ENCODE results near the gene ZKSCAN4. TPM values are rescaled to one million over a fixed set of nuclear protein-coding genes. Genes with fewer than 3 reads are reported as not detected.

Gene ZKSCAN4
- total RNA-seq, 4 donors from 2014 or later: 4.4 to 6.4 (median 5.9) TPM

DNA sequence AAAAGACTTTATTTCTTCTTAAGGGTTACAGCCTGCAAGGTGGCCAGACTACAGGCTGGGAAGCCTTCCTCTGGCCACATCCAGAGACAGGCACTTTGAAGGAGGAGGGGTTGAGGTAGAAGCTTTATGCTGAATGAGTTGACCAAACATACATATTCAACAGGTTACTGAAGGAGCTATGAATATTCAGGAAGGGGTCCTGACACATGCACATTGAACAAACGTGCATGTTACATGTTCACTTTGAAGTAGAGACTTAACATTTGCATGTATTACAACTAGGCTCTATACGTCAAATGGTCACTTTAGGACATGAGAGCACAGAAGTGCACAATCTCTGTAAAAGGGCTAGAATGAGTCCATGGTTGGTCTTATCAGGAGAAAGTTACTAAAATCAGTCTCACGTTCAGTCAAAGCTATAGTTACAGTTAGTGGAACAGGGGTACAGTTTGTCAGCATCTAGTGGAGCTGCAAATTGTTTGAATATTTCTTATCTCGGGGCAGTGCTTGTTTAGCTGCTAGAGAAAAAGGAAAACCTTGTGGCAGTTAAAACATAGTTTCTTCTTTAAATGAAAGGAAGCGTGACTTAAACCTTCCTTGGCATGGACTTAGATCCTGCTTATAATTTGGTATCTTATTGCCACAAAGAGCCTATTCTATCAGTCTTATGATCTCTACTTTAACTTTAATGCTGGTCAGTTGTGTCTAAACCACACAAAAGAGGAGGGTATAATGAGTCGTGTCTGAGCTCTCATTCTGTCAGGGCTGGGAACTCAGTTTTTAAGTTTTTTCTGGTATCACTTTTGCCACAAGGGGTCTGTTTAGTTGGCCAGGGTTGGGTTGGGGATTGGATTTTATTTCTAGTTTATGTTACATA, 31.6 kb downstream of the ZKSCAN4 start:
- intact Hi-C loops (cut with DNase I; ENCODE audit: low total_unique reads): no loop called here
- 36 to 39% methylated on average over 6 of the region's 6 CpGs for WGBS, 2 donors
- TF ChIP-seq CTCF (IDR thresholded peaks at IDR 0.05) (no peak), POLR2A (IDR thresholded peaks at IDR 0.05) (no peak)
- no peak for DNase-seq (ENCODE audit: low spot score in 2 of 2)
- H3K4me3 ChIP-seq (ENCODE audit: low read depth, poor library complexity, severe bottlenecking): no peak overlapping the region

- DNase-seq (ENCODE audit: low spot score in 2 of 2): peak; percentile 45 to 92
- 15% methylated on average over 36 to 48 of the region's 56 CpGs for WGBS, 2 donors
- intact Hi-C loops (cut with DNase I; ENCODE audit: low total_unique reads): no loop called here
- peak overlapping the region; percentile 67 for H3K4me3 ChIP-seq (ENCODE audit: low read depth, poor library complexity, severe bottlenecking)
- TF ChIP-seq CTCF (IDR thresholded peaks at IDR 0.05): no peak
- no peak for TF ChIP-seq POLR2A (IDR thresholded peaks at IDR 0.05)
Observed at GRCh38 chr6:28218312-28219248, 33.5 kb downstream of the ZKSCAN4 start.

DNA sequence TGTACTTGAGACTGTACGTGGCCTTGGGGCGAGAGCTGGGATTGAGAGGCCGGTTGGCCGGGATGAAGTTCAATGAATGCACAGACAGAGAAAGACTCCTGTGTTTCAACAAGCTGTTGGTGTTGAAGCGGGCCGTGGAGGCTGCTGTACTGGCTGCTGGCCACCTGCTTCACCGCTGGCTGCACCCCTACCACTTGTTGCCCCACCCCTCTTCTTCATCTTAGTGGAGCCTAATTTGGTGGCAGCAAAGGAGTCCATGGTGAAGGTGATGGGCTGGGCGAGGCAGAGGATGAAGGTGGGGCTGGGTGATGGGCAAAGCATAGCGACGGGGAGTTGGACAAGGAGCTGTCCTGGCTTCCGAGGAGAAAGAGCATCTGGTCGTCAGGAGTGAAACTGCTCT, 34.2 kb downstream of the ZKSCAN4 start:
- H3K4me3 ChIP-seq (ENCODE audit: low read depth, poor library complexity, severe bottlenecking): no peak overlapping the region
- WGBS, 2 donors: 92 to 95% methylated on average over 12 of the region's 12 CpGs
- no peak for TF ChIP-seq POLR2A (IDR thresholded peaks at IDR 0.05)
- no peak for TF ChIP-seq CTCF (IDR thresholded peaks at IDR 0.05)
- intact Hi-C loops (cut with DNase I; ENCODE audit: low total_unique reads): no loop called here
- DNase-seq (ENCODE audit: low spot score in 2 of 2): no peak

GRCh38 chr6:28215425-28215824, 36.6 kb downstream of the ZKSCAN4 start:
- DNase-seq (ENCODE audit: low spot score in 2 of 2): no peak
- H3K4me3 ChIP-seq (ENCODE audit: low read depth, poor library complexity, severe bottlenecking): no peak overlapping the region
- intact Hi-C loops (cut with DNase I; ENCODE audit: low total_unique reads): no loop called here
- WGBS, 2 donors: 41 to 47% methylated on average over 8 of the region's 8 CpGs
- no peak for TF ChIP-seq POLR2A (IDR thresholded peaks at IDR 0.05)
- TF ChIP-seq CTCF (IDR thresholded peaks at IDR 0.05): no peak

DNA sequence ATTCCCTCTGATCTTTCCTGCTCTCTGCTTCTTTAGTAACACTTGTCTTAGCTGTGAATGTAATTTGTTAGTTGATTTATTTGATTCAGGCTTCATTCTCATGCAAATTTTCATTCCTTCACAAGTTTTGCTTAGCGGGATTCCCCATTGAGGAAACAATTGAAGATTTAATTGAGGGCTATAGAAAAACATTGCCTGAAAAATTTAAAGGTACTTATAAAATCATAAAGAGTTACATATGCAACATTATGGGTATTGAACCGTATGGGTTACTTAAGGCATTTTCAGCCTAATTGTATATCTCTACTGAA, 38.9 kb downstream of the ZKSCAN4 start:
- H3K4me3 ChIP-seq (ENCODE audit: low read depth, poor library complexity, severe bottlenecking): no peak overlapping the region
- no peak for TF ChIP-seq POLR2A (IDR thresholded peaks at IDR 0.05)
- TF ChIP-seq CTCF (IDR thresholded peaks at IDR 0.05): no peak
- DNase-seq (ENCODE audit: low spot score in 2 of 2): no peak
- 14 to 20% methylated on average over 2 of the region's 2 CpGs for whole genome bisulfite sequencing, 2 donors
- intact Hi-C loops (cut with DNase I; ENCODE audit: low total_unique reads): no loop called here
